DMS53 (cell line): Measurements from ENCODE around the gene COMMD1.
"Not testable (repeated sequence)": the region's sequence is repeated elsewhere in the genome, so short reads cannot be mapped to it uniquely, and the experiment has no call there.

Experiments used
- DNase-seq: peaks from one replicate; lab custom pipeline; 2025; lab: John Stamatoyannopoulos, UW

COMMD1 gene

GRCh38 chr2:62141142-62141740 lies 235.8 kb downstream of the COMMD1 start:
- no peak for DNase-seq

GRCh38 chr2:62142054-62142453 lies 236.6 kb downstream of the COMMD1 start:
- no peak for DNase-seq

- DNase-seq, result no peak
Measured at GRCh38 chr2:62143696-62144095, 238.2 kb downstream of the COMMD1 start.

- no peak for DNase-seq
Measured at GRCh38 chr2:62144689-62145477, 239.4 kb downstream of the COMMD1 start.

GRCh38 chr2:62145478-62146100 lies 240.1 kb downstream of the COMMD1 start:
- DNase-seq, result no peak

GRCh38 chr2:62146790-62147189 lies 241.3 kb downstream of the COMMD1 start:
- DNase-seq, result not testable (repeated sequence)

- DNase-seq, result no peak
Measured at GRCh38 chr2:62147610-62148301, 242.3 kb downstream of the COMMD1 start.

GRCh38 chr2:62149708-62150107 lies 244.2 kb downstream of the COMMD1 start:
- no peak for DNase-seq

GRCh38 chr2:62150597-62151305 lies 245.3 kb downstream of the COMMD1 start:
- no peak for DNase-seq

GRCh38 chr2:62151306-62151638 lies 245.8 kb downstream of the COMMD1 start:
- DNase-seq, result no peak

- no peak for DNase-seq
Measured at GRCh38 chr2:62152000-62152399, 246.5 kb downstream of the COMMD1 start.

- no peak for DNase-seq
Measured at GRCh38 chr2:62156861-62157496, 251.5 kb downstream of the COMMD1 start.

- DNase-seq, result no peak
Measured at GRCh38 chr2:62158444-62159121, 253.1 kb downstream of the COMMD1 start.

GRCh38 chr2:62160691-62161090 lies 255.2 kb downstream of the COMMD1 start:
- DNase-seq, result not testable (repeated sequence)

GRCh38 chr2:62163106-62163831 lies 257.8 kb downstream of the COMMD1 start:
- no peak for DNase-seq

GRCh38 chr2:62163834-62164233 lies 258.4 kb downstream of the COMMD1 start:
- no peak for DNase-seq

- DNase-seq, result no peak
Measured at GRCh38 chr2:62175728-62176127, 270.3 kb downstream of the COMMD1 start.

- no peak for DNase-seq
Measured at GRCh38 chr2:62176801-62177200, 271.3 kb downstream of the COMMD1 start.

GRCh38 chr2:62177392-62178049 lies 272.0 kb downstream of the COMMD1 start:
- no peak for DNase-seq
